H7 (cell line): Measurements from ENCODE around the gene UBE2O. TPM values are rescaled to one million over a fixed set of nuclear protein-coding genes. Genes with fewer than 3 reads are reported as not detected.
"Not testable (repeated sequence)": the region's sequence is repeated elsewhere in the genome, so short reads cannot be mapped to it uniquely, and the experiment has no call there.

Source experiments
- DNase-seq: peaks from one replicate; pipeline ENCODE4 v3.0.0; 2012
- H3K27me3 ChIP-seq: 2 replicates; pipeline ENCODE4 v1.6.0; 2011; ENCODE audit warnings: mild to moderate bottlenecking, low read length; ENCODE audit not compliant: control insufficient read depth, insufficient read depth
- H3K36me3 ChIP-seq: replicated peaks from 2 replicates; pipeline ENCODE4 v1.5.1; 2011; ENCODE audit warnings: low read length; ENCODE audit not compliant: control insufficient read depth, insufficient read depth
- H3K4me3 ChIP-seq: 2 replicates; pipeline ENCODE4 v1.5.1; 2011; ENCODE audit warnings: low read depth, mild to moderate bottlenecking, control low read depth, low read length, moderate library complexity; ENCODE audit not compliant: insufficient read depth
- total RNA-seq: library from RNA; depleted of rRNA; stranded (reverse); fragments of >200 nt; shearing (Covaris generic); gene quantifications from 2 replicates; pipeline ENCODE4 v1.2.3, GENCODE V29; 2014

UBE2O gene
- total RNA-seq, 1 experiment from 2014 or later = 58.7 TPM

DNA sequence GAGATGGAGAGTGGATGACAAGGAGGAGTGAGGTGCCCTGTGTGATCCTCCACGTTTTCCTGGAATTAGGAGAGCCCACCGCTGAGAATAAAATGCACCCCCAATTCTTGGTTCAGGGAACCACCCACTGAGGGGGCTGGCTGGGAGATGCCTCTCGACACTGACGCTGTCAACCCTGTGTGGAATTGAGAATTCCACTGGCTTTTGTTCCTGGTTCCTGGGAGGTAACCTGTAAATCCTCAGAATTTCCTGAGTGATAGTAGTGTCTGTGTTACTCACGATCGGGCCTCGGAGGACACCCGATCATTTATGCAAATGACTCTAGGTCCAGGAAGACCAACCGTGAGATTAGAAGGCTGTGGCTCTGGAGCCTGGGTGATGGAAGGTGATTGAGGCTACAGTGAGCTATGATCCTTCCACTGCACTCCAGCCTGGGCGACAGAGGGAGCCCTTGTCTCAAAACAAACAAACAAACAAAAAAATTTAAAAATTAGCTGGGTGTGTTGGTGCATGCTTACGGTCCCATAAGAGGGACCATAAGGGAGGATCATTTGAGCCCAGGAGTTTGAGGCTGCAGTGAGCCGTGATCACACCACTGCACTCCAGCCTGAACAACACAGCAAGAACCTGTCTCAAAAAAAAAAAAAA lies 87.6 kb downstream of the UBE2O start:
- no peak for DNase-seq
- Histone ChIP-seq H3K4me3 (no peak overlapping the region), H3K36me3 (no peaks in the 10 kb centered on the region), H3K27me3 (no peaks in the 10 kb centered on the region)

DNA sequence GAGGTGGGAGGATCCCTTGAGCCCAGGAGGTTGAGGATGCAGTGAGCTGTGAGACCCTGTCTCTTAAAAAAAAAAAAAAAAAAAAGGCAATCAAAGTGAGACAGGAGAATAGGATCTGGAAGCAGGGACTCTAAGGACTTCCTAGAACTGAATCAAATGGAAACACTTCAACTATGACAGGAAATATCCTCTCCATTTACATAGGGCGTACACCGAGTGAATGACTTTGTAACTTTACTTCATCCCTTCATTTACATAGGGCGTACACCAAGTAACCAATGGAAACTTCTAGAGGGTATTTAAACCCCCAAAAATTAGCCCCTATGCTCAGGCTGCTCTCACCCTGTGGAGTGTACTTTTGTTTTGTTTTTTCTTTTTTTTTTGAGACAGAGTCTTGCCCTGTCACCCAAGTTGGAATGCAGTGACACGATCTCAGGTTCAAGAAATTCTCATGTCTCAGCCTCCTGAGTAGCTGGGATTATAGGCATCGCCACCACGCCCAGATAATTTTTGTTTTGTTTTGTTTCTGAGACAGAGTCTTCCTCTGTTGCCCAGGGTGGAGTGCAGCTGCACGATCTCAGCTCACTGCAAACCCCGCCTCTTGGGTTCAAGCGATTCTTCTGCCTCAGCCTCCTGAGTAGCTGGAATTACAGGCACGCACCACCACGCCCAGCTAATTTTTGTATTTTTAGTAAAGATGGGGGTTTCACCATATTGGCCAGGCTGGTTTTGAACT lies 89.7 kb downstream of the UBE2O start:
- Histone ChIP-seq H3K36me3 (no peaks in the 10 kb centered on the region), H3K4me3 (no peak overlapping the region), H3K27me3 (no peaks in the 10 kb centered on the region)
- DNase-seq = no peak

DNA sequence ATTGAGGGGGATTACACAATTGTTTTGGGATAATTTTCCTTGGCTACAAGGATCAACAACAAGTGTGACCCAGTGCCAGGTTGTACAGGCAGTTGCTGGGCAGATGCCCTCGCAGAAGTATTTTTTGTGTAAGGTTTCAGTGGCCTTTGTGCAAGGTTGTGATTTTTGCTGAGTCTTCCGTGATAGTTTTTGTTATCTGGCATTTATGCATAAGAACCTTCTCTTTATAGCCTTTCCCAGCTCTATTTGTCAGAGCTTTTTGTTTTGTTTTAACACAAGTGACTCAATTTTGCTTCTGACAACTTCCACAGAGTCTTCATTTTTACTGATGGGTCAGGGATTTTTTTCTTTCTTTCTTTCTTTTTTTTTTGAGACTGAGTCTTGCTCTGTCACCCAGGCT lies 92.5 kb downstream of the UBE2O start:
- Histone ChIP-seq H3K36me3 (no peaks in the 10 kb centered on the region), H3K27me3 (no peaks in the 10 kb centered on the region; the same call in 1 of the 2 replicates), H3K4me3 (no peak overlapping the region)
- no peak for DNase-seq

- not testable (repeated sequence) for H3K4me3 ChIP-seq, H3K27me3 ChIP-seq, H3K36me3 ChIP-seq, DNase-seq
Observed at GRCh38 chr17:76359776-76360175, 93.2 kb downstream of the UBE2O start.

DNA sequence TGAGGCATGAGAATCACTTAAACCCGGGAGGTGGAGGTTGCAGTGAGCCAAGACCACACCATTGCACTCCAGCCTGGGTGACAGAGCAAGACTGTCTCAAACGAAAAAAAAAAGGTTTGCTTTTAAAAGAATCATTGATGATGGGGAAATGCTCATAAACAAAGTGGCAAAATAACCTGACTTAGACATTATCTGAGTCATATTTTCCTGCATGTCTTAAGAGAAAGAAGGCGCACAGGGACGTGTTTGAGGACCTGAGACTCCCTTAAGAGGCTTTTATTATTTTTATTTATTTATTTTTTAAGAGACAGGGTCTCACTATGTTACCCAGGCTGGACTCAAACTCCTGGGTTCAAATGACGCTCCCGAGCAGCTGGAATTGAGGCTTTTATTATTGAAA lies 93.6 kb downstream of the UBE2O start:
- H3K36me3 ChIP-seq = no peaks in the 10 kb centered on the region
- DNase-seq = no peak
- H3K4me3 ChIP-seq = no peak overlapping the region
- no peaks in the 10 kb centered on the region; the same call in 1 of the 2 replicates for H3K27me3 ChIP-seq

DNA sequence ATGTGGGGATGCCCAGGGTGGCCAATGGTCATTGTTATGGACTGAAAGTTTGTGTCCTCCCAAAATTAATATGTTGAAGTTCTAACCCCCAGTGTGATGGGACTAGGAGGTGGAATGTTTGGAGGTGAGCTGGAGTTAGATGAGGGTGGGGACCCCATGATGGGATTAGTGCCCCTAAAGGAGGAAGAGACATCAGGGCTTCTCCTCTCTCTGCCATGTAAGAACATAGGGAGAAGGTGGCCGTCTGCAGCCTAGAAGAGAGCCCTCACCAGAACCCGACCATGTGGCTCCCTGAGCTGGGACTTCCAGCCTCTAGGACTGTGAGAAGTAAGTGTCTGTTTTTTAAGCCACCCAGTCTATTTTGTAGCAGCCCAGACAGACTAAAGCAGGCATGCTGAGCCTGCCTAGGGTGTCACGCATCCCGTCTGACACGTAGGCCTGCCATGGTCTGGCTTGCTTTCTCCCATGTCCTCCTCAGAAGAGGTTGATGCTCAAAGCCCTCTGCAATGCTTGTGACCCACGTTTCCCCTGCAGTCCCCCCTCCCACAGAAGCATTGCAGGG lies 95.3 kb downstream of the UBE2O start:
- H3K4me3 ChIP-seq = no peak overlapping the region
- H3K36me3 ChIP-seq = no peaks in the 10 kb centered on the region
- H3K27me3 ChIP-seq = peaks cover 1% of the 10 kb centered on the region; the same call in 1 of the 2 replicates
- DNase-seq = no peak

DNA sequence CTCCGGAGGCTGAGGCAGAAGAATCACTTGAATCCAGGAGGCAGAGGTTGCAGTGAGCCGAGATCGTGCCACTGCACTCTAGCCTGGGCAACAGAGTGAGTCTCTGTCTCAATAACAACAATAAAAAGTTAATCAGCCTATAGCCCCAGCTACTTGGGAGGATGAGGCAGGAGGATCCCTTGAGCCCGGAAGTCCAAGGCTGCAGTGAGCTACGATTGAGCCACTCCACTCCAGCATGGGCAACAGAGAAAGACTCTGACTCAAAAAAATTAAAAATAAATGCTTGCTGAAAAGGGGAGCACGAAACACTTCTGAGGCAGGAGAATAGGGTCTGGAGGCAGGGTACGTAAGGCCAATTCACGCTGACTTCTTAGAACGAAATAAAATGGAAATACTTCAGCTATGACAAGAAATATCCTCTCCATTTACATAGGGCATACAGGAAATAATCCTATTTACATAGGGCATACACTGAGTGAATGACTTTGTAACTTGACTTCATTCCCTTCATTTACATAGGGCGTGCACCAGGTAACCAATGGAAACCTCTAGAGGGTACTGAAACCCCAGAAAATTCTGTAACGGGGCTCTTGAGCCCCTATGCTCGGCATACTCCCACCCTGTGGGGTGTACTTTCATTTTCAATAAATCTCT lies 96.0 kb downstream of the UBE2O start:
- H3K27me3 ChIP-seq = peaks cover 2% of the 10 kb centered on the region; the same call in 1 of the 2 replicates
- DNase-seq = no peak
- H3K4me3 ChIP-seq = no peak overlapping the region
- no peaks in the 10 kb centered on the region for H3K36me3 ChIP-seq

- Histone ChIP-seq H3K27me3 (peaks cover 2% of the 10 kb centered on the region; the same call in 1 of the 2 replicates), H3K4me3 (no peak overlapping the region), H3K36me3 (no peaks in the 10 kb centered on the region)
- DNase-seq = peak; percentile 49
Observed at GRCh38 chr17:76354747-76355310, 98.1 kb downstream of the UBE2O start.

GRCh38 chr17:76354317-76354729 lies 98.6 kb downstream of the UBE2O start:
- DNase-seq = no peak
- Histone ChIP-seq H3K36me3 (no peaks in the 10 kb centered on the region), H3K4me3 (peak overlapping the region; percentile 93), H3K27me3 (peaks cover 2% of the 10 kb centered on the region; the same call in 1 of the 2 replicates)

GRCh38 chr17:76353599-76354316 lies 99.2 kb downstream of the UBE2O start, which contains the start of gene PRPSAP1:
Gene PRPSAP1, minus strand, starts transcription at chr17:76353916. Its CDS starts 213 bp downstream, at chr17:76353703.
- peak; percentile 96 for DNase-seq
- Histone ChIP-seq H3K36me3 (no peaks in the 10 kb centered on the region), H3K4me3 (peak within 1 kb of the TSS; percentile 93), H3K27me3 (peaks cover 2% of the 10 kb centered on the region; the same call in 1 of the 2 replicates)

- Histone ChIP-seq H3K4me3 (peak overlapping the region; percentile 93), H3K27me3 (peaks cover 2% of the 10 kb centered on the region; the same call in 1 of the 2 replicates), H3K36me3 (no peaks in the 10 kb centered on the region)
- peak; percentile 93 for DNase-seq
Observed at GRCh38 chr17:76353004-76353598, 99.9 kb downstream of the UBE2O start.

GRCh38 chr17:76351526-76352071 lies 101.4 kb downstream of the UBE2O start:
- H3K36me3 ChIP-seq = peaks cover 2% of the 10 kb centered on the region; the same call in 1 of the 2 replicates
- H3K27me3 ChIP-seq = peaks cover 2% of the 10 kb centered on the region; the same call in 1 of the 2 replicates
- DNase-seq = no peak
- H3K4me3 ChIP-seq = no peak overlapping the region

GRCh38 chr17:76350463-76350862 lies 102.5 kb downstream of the UBE2O start:
- H3K27me3 ChIP-seq = peaks cover 2% of the 10 kb centered on the region; the same call in 1 of the 2 replicates
- H3K4me3 ChIP-seq = no peak overlapping the region
- DNase-seq = no peak
- H3K36me3 ChIP-seq = peaks cover 3% of the 10 kb centered on the region
